HepG2 (cell line): ENCODE results near the gene CDT1. TPM values are rescaled to one million over a fixed set of nuclear protein-coding genes. Genes with fewer than 3 reads are reported as not detected.

Source experiments
- DMAP1 ChIP-seq: IDR thresholded peaks from 2 replicates; pipeline ENCODE4 v1.6.1; 2016
- FOSL2 ChIP-seq: sonication (generic); formaldehyde crosslinking; IDR thresholded peaks from 2 replicates; pipeline ENCODE4 v1.4.0; 2020; ENCODE audit warnings: missing genetic modification reagents
- NFAT5 ChIP-seq: sonication (generic); formaldehyde crosslinking; IDR thresholded peaks from 2 replicates; pipeline ENCODE4 v1.4.0; 2020; ENCODE audit warnings: missing genetic modification reagents
- NFYC ChIP-seq: IDR thresholded peaks from 2 replicates; pipeline ENCODE4 v1.6.1; 2016; ENCODE audit warnings: missing genetic modification reagents, missing compliant biosample characterization
- NR0B2 ChIP-seq: sonication (generic); formaldehyde crosslinking; IDR thresholded peaks from 2 replicates; pipeline ENCODE4 v1.4.0; 2020; ENCODE audit warnings: mild to moderate bottlenecking, missing genetic modification reagents
- POLR2AphosphoS2 ChIP-seq: IDR thresholded peaks from 2 replicates; pipeline ENCODE4 v1.6.1; 2011; ENCODE audit warnings: low read depth, low read length, improper control_type of control experiment
- RARA ChIP-seq: IDR thresholded peaks from 2 replicates; pipeline ENCODE4 v1.6.1; 2016; ENCODE audit warnings: missing genetic modification reagents, missing compliant biosample characterization
- RBFOX2 ChIP-seq: fragments of 200-400 bp; formaldehyde crosslinking; IDR thresholded peaks from 2 replicates; pipeline ENCODE4 v1.6.1; 2017; ENCODE audit warnings: low read depth, mild to moderate bottlenecking, low read length
- SYNCRIP ChIP-seq: fragments of 200-400 bp; formaldehyde crosslinking; IDR thresholded peaks from 2 replicates; pipeline ENCODE4 v1.6.1; 2018; ENCODE audit warnings: mild to moderate bottlenecking, low read depth, low read length; ENCODE audit not compliant: insufficient read depth
- TBL1XR1 ChIP-seq: fragments of 150-350 bp; IDR thresholded peaks from 2 replicates; pipeline ENCODE4 v1.6.1; 2014; ENCODE audit warnings: borderline replicate concordance, low read length; ENCODE audit not compliant: partially characterized antibody
- THAP7 ChIP-seq: sonication (generic); formaldehyde crosslinking; IDR thresholded peaks from 2 replicates; pipeline ENCODE4 v1.8.1; 2023; ENCODE audit warnings: mild to moderate bottlenecking, missing genetic modification reagents
- TOPORS ChIP-seq: sonication (generic); formaldehyde crosslinking; IDR thresholded peaks from 2 replicates; pipeline ENCODE4 v1.8.0; 2023; ENCODE audit warnings: mild to moderate bottlenecking, missing genetic modification reagents
- ZNF274 ChIP-seq: sonication (generic); formaldehyde crosslinking; IDR thresholded peaks from 2 replicates; pipeline ENCODE4 v1.5.1; 2020; ENCODE audit warnings: mild to moderate bottlenecking, missing genetic modification reagents
- ZNF296 ChIP-seq: sonication (generic); formaldehyde crosslinking; conservative IDR thresholded peaks from 2 replicates; pipeline ENCODE4 v1.5.0; 2020; ENCODE audit warnings: mild to moderate bottlenecking, missing genetic modification reagents
- ZNF383 ChIP-seq: sonication (generic); formaldehyde crosslinking; IDR thresholded peaks from 2 replicates; pipeline ENCODE4 v1.4.0; 2020; ENCODE audit warnings: missing genetic modification reagents, mild to moderate bottlenecking, borderline replicate concordance
- ZNF513 ChIP-seq: sonication (generic); formaldehyde crosslinking; conservative IDR thresholded peaks from 2 replicates; pipeline ENCODE4 v1.5.0; 2020; ENCODE audit warnings: missing genetic modification reagents
- ZNF562 ChIP-seq: sonication (generic); formaldehyde crosslinking; IDR thresholded peaks from 2 replicates; pipeline ENCODE4 v1.8.0; 2022; ENCODE audit warnings: missing genetic modification reagents, borderline replicate concordance
- ZNF670 ChIP-seq: sonication (generic); formaldehyde crosslinking; IDR thresholded peaks from 2 replicates; pipeline ENCODE4 v1.8.0; 2022; ENCODE audit warnings: mild to moderate bottlenecking, missing genetic modification reagents, borderline replicate concordance
- polyA plus RNA-seq, 8 experiments: library from polyadenylated mRNA; depleted of rRNA in 3 of 8; stranded (reverse) in 7 of 8; unstranded in 1 of 8; fragments of >200 nt; fragmentation: Illumina TruSeq in 4 of 8; extraction: Trizol in 4 of 8; gene quantifications; 2 replicates each; pipeline versions ENCODE4 v1.2.1 to v1.2.3, GENCODE V29; 2011 to 2016; ENCODE audit warnings: low read depth in 4 of 8, missing spikeins in 1 of 8, mixed read lengths in 1 of 8; ENCODE audit not compliant: insufficient read depth in 1 of 8
- total RNA-seq, 5 experiments: library from RNA; depleted of rRNA; stranded (reverse); fragments of >200 nt; fragmentation: Illumina TruSeq; extraction: Trizol; gene quantifications; 2 replicates each; pipeline ENCODE4 v1.2.3, GENCODE V29; 2016; ENCODE audit warnings: low read depth in 1 of 5

CDT1 gene
- total and polyA plus RNA-seq, 2 of the 13 experiments (the other 11 are each of a cell fraction or from before 2014, with no cell fraction given): 23.1 to 23.8 TPM

- TF ChIP-seq NFAT5 (CRISPR knock-in tag): peak; percentile 35; the same call in 1 of the 2 replicates
- no peak for TF ChIP-seq DMAP1
- no peak for TF ChIP-seq ZNF296 (CRISPR knock-in tag)
- TF ChIP-seq ZNF274 (CRISPR knock-in tag): no peak
- no peak for TF ChIP-seq TOPORS (CRISPR knock-in tag)
- TF ChIP-seq ZNF670 (CRISPR knock-in tag): no peak
- TF ChIP-seq SYNCRIP: no peak
- TF ChIP-seq NR0B2 (CRISPR knock-in tag): peak; percentile 95
- no peak for TF ChIP-seq RBFOX2
- no peak; the same call in 1 of the 2 replicates for TF ChIP-seq ZNF383 (CRISPR knock-in tag)
- TF ChIP-seq ZNF562 (CRISPR knock-in tag): no peak
- TF ChIP-seq TBL1XR1: no peak
- no peak; the same call in 1 of the 2 replicates for TF ChIP-seq THAP7 (CRISPR knock-in tag)
- no peak for TF ChIP-seq NFYC (CRISPR knock-in tag)
- TF ChIP-seq RARA (CRISPR knock-in tag): no peak
- peak; percentile 35; the same call in 1 of the 2 replicates for TF ChIP-seq FOSL2
- TF ChIP-seq ZNF513 (CRISPR knock-in tag): no peak
- TF ChIP-seq POLR2AphosphoS2: no peak
These were observed 7.6 kb downstream of the CDT1 start (continued) for GRCh38 chr16:88810912-88811768.
